ENCODE results near the gene RRAD. TPM values are rescaled to one million over a fixed set of nuclear protein-coding genes. Genes with fewer than 3 reads are reported as not detected.

The RRAD gene
- polyA plus RNA-seq, 2 of the 4 experiments (the other 2 are of a cell fraction): 0.75 to 2.2 TPM

DNA sequence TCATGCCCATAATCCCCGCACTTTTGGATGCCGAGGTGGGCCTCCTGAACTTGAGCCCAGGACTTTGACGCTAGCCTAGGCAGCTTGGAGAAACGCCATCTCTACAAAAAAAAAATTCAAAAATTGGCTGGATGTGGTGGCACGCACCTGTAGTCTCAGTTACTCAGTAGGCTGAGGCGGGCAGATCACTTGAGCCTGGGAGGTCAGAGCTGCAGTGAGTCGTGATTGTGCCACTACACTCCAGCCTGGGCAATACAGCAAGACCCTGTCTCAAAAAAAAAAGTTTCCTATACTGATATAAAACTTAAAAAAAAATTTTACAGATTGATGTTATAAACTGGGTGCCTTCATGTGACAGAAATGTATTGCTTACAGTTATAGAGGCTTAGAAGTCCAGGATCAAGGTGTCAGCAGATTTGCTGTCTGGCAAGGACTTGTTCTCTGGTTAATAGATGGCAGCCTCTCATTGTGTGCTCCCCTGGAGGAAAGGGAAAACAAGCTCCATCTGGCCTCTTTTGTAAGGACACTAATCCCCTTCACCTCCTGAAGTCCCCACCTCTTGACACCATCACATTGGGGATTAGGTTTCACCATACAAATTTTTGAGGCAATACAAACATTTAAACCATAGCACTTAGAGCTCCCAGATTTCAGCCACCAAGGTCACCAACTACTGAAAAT lies 27.2 kb upstream of the RRAD start:
- ATAC-seq: no peak
- POLR2A ChIA-PET: interaction anchor here (0.6 to 1.4 kb wide), 2 partner anchors 8 to 9 kb away, joined by 3 read pairs; partner anchors contain the start of gene CES3

DNA sequence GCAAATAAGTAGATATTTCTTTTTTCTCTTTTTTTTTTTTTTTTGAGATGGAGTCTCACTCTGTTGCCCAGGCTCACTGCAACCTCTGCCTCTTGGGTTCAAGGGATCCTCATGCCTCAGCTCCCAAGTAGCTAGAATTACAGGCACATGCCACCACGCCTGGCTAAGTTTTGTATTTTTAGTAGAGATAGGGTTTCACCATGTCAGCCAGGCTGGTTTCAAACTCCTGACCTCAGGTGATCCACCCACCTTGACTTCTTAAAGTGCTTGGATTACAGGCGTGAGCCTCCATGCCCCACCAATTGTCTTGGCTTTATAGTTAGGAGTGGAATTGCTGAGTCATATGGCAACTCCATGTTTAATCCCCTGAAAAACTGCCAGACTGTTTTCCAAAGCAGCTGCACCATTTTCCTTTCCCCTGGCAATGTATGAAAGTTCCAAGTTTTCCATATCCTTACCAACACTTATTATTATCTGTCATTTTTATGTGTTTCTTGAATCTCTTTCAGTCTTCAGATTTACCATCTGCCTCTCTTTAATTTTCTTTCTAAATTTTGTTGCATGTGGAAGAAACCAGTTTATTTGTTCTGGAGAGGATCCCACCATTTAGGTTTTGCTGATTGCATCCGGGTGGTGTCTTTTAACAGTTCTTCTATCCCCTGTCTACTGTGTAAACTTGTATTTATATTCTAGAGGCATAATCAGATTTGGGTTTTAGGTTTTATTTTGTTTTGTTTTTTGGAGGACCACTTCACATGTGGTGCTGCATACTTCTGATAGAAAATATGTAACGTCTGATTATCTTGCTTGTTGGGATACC lies 25.8 kb upstream of the RRAD start:
- ChIA-PET CTCF (interaction anchor here (0.5 to 3.1 kb wide), 9 partner anchors 8 to 234 kb away, joined by 3 to 23 read pairs (median 4); partner anchors contain the start of gene CES3), POLR2A (no interaction called here)
- Histone ChIP-seq H3K4me2 (no peak overlapping the region), H3K4me3 (no peak overlapping the region), H3K9me3 (peaks cover 8% of the 10 kb centered on the region; the same call in 1 of the 3 replicates), H3K27ac (no peak overlapping the region), H3K4me1 (peaks cover 12% of the 10 kb centered on the region; the same call in 2 of the 3 replicates)
- DNase-seq (ENCODE audit: low read depth in 1 of 2, low spot score in 1 of 2) (no peak), FAIRE-seq (no peak), ATAC-seq (no peak)
- 80% methylated on average over 4 of the region's 4 CpGs for WGBS (ENCODE audit: missing lambda C conversion rate)
- TF ChIP-seq, protein P1, sequence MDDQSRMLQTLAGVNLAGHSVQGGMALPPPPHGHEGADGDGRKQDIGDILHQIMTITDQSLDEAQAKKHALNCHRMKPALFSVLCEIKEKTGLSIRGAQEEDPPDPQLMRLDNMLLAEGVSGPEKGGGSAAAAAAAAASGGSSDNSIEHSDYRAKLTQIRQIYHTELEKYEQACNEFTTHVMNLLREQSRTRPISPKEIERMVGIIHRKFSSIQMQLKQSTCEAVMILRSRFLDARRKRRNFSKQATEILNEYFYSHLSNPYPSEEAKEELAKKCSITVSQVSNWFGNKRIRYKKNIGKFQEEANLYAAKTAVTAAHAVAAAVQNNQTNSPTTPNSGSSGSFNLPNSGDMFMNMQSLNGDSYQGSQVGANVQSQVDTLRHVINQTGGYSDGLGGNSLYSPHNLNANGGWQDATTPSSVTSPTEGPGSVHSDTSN (IDR thresholded peaks at IDR 0.05): no peak
- TF ChIP-seq CEBPB (IDR thresholded peaks at IDR 0.05) (no peak), NFE2L2 (conservative IDR thresholded peaks at IDR 0.05; ENCODE audit: low read length) (peak; percentile 33; the same call in 1 of the 2 replicates), MAFK (IDR thresholded peaks at IDR 0.05; ENCODE audit: partially characterized antibody) (peak; percentile 77)
- TF ChIP-seq, protein P2, sequence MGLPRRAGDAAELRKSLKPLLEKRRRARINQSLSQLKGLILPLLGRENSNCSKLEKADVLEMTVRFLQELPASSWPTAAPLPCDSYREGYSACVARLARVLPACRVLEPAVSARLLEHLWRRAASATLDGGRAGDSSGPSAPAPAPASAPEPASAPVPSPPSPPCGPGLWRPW (IDR thresholded peaks at IDR 0.05): no peak

More for the DNA sequence above, 27.2 kb upstream of the RRAD start:
- H3K4me2 ChIP-seq: no peak overlapping the region
- no peak overlapping the region for H3K4me3 ChIP-seq
- 79% methylated on average over 7 of the region's 7 CpGs for WGBS (ENCODE audit: missing lambda C conversion rate)
- peaks cover 8% of the 10 kb centered on the region; the same call in 1 of the 3 replicates for H3K9me3 ChIP-seq
- peaks cover 10% of the 10 kb centered on the region; the same call in 2 of the 3 replicates for H3K4me1 ChIP-seq
- no peak overlapping the region for H3K27ac ChIP-seq
- no peak for DNase-seq (ENCODE audit: low read depth in 1 of 2, low spot score in 1 of 2)
- FAIRE-seq: no peak
- TF ChIP-seq RAD21 (conservative IDR thresholded peaks at IDR 0.05 in 1 of 2, IDR thresholded peaks at IDR 0.05 in 1 of 2): no peak
- CTCF ChIA-PET: interaction anchor here (0.6 to 3.1 kb wide), 19 partner anchors 8 to 233 kb away, joined by 3 to 65 read pairs (median 6); partner anchors contain the start of gene CES3

DNA sequence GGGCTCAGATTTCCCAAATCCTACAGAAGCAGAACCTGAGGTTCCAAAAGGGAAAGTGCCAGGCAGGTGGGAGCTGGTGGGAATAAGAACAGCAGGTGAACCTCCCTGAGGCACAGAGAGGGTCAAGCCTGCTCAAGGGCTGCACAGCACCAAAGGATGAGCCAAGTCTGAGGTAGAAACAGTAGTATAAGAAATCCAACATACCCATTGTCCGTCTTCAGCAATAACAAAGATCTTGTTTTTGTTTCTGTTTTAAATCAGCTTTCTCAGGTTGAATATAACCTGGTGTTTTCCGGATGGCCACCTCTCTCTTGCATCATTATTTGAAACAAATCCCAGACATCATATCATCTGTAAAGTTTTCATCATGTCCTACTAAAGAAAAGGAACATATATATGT lies 25.1 kb upstream of the RRAD start:
- TF ChIP-seq ZNF302 (CRISPR knock-in tag; IDR thresholded peaks at IDR 0.05): no peak
- TF ChIP-seq, protein P3, sequence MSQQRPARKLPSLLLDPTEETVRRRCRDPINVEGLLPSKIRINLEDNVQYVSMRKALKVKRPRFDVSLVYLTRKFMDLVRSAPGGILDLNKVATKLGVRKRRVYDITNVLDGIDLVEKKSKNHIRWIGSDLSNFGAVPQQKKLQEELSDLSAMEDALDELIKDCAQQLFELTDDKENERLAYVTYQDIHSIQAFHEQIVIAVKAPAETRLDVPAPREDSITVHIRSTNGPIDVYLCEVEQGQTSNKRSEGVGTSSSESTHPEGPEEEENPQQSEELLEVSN (IDR thresholded peaks at IDR 0.05; ENCODE audit: borderline replicate concordance, low read depth): no peak
- TF ChIP-seq FOXS1 (CRISPR knock-in tag; IDR thresholded peaks at IDR 0.05): no peak
- TF ChIP-seq RFX5 (IDR thresholded peaks at IDR 0.05): no peak
- TF ChIP-seq, protein P4, sequence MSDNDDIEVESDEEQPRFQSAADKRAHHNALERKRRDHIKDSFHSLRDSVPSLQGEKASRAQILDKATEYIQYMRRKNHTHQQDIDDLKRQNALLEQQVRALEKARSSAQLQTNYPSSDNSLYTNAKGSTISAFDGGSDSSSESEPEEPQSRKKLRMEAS (IDR thresholded peaks at IDR 0.05): no peak
- WGBS (ENCODE audit: missing lambda C conversion rate): 90% methylated on average over 2 of the region's 2 CpGs
- Histone ChIP-seq H3K9me3 (peaks cover 8% of the 10 kb centered on the region; the same call in 1 of the 3 replicates), H3K4me3 (no peak overlapping the region), H3K4me1 (peaks cover 12% of the 10 kb centered on the region; the same call in 2 of the 3 replicates), H3K4me2 (no peak overlapping the region), H3K27ac (no peak overlapping the region)
- no peak for DNase-seq (ENCODE audit: low read depth in 1 of 2, low spot score in 1 of 2)
- POLR2A ChIA-PET: interaction anchor here (0.6 kb wide), 1 partner anchor 246 kb away, joined by 3 read pairs; no protein-coding TSS in a partner anchor
- ATAC-seq: no peak
- no peak for FAIRE-seq
- CTCF ChIA-PET: interaction anchor here (1.0 to 2.8 kb wide), 6 partner anchors 9 to 234 kb away, joined by 3 to 14 read pairs (median 4); partner anchors contain the start of gene CES3

DNA sequence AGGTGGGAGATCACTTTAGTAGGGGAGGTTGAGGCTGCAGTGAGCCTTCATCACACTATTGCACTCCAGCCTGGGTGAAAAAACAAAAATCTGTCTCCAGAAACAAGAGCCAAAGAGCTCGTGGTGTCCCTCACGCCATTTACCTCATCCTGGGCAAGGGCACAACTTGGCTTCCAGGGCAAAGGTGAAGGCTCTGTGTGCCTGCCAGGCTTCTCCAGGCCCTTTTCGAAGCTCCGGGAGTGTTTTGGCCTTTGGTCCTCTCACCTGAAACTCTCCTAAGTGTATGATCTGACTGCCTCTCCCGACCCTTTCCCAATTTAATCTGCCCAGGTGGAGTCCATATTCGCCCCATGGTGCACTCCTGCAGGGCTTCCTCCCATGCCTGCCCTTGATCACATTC lies 24.1 kb upstream of the RRAD start:
- FAIRE-seq (no peak), DNase-seq (ENCODE audit: low read depth in 1 of 2, low spot score in 1 of 2) (no peak), ATAC-seq (no peak)
- CTCF ChIA-PET: interaction anchor here (1.0 to 2.8 kb wide), 4 partner anchors 14 to 205 kb away, joined by 3 to 14 read pairs (median 8); no protein-coding TSS in a partner anchor
- Histone ChIP-seq H3K9me3 (peaks cover 8% of the 10 kb centered on the region; the same call in 1 of the 3 replicates), H3K4me3 (no peak overlapping the region), H3K27ac (no peak overlapping the region), H3K4me1 (peaks cover 12% of the 10 kb centered on the region; the same call in 2 of the 3 replicates), H3K4me2 (no peak overlapping the region)
- 72% methylated on average over 6 of the region's 6 CpGs for WGBS (ENCODE audit: missing lambda C conversion rate)
- POLR2A ChIA-PET: no interaction called here
- TF ChIP-seq, protein P5, sequence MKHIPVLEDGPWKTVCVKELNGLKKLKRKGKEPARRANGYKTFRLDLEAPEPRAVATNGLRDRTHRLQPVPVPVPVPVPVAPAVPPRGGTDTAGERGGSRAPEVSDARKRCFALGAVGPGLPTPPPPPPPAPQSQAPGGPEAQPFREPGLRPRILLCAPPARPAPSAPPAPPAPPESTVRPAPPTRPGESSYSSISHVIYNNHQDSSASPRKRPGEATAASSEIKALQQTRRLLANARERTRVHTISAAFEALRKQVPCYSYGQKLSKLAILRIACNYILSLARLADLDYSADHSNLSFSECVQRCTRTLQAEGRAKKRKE (CRISPR knock-in tag; IDR thresholded peaks at IDR 0.05; ENCODE audit: low read depth): no peak
- no peak for TF ChIP-seq SMC3 (IDR thresholded peaks at IDR 0.05)
- no peak for TF ChIP-seq KDM5A (IDR thresholded peaks at IDR 0.05)
- no peak for TF ChIP-seq SREBF2 (IDR thresholded peaks at IDR 0.05)
- TF ChIP-seq, protein P6, sequence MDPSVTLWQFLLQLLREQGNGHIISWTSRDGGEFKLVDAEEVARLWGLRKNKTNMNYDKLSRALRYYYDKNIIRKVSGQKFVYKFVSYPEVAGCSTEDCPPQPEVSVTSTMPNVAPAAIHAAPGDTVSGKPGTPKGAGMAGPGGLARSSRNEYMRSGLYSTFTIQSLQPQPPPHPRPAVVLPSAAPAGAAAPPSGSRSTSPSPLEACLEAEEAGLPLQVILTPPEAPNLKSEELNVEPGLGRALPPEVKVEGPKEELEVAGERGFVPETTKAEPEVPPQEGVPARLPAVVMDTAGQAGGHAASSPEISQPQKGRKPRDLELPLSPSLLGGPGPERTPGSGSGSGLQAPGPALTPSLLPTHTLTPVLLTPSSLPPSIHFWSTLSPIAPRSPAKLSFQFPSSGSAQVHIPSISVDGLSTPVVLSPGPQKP (IDR thresholded peaks at IDR 0.05; ENCODE audit: low read depth, low read length): no peak
- TF ChIP-seq, protein P1 (IDR thresholded peaks at IDR 0.05): no peak
- TF ChIP-seq, protein P2 (IDR thresholded peaks at IDR 0.05): no peak
- TF ChIP-seq RARB (CRISPR knock-in tag; IDR thresholded peaks at IDR 0.05): no peak
- TF ChIP-seq GATA3 (IDR thresholded peaks at IDR 0.05; ENCODE audit: borderline replicate concordance): no peak
